Spleen (tissue), 11 donors: Measurements from ENCODE around the gene CREB3L4. TPM values are rescaled to one million over a fixed set of nuclear protein-coding genes. Genes with fewer than 3 reads are reported as not detected.
"Not testable (repeated sequence)": the region's sequence is repeated elsewhere in the genome, so short reads cannot be mapped to it uniquely, and the experiment has no call there.

Experiments used
- DNase-seq: peaks from one replicate; pipeline ENCODE4 v3.0.0-alpha.2; 2020
- H3K27ac ChIP-seq, 8 donors: fragments of 200-600 bp; sonication (generic) in 7 of 8; 1 replicate in 4 of 8; 2 replicates in 4 of 8; pipeline versions ENCODE4 v1.5.0 to v1.8.0; 2016 to 2021; ENCODE audit warnings: inconsistent platforms in 4 of 8, mild to moderate bottlenecking in 4 of 8, moderate library complexity in 1 of 8
- H3K27me3 ChIP-seq, 7 donors: fragments of 200-600 bp; sonication (generic) in 6 of 7; replicated peaks in 1 of 7; 1 replicate in 4 of 7; 2 replicates in 3 of 7; pipeline versions ENCODE4 v1.5.0 to v1.8.0; 2016 to 2021; ENCODE audit warnings: inconsistent platforms in 3 of 7, mild to moderate bottlenecking in 1 of 7
- H3K36me3 ChIP-seq, 6 donors: fragments of 200-600 bp; sonication (generic) in 5 of 6; 1 replicate in 4 of 6; 2 replicates in 2 of 6; pipeline versions ENCODE4 v1.5.0 to v1.8.0; 2016 to 2021; ENCODE audit warnings: inconsistent platforms in 2 of 6
- H3K4me1 ChIP-seq, 6 donors: fragments of 200-600 bp; sonication (generic) in 5 of 6; 1 replicate in 3 of 6; 2 replicates in 3 of 6; pipeline versions ENCODE4 v1.5.0 to v1.8.0; 2016 to 2021; ENCODE audit warnings: inconsistent platforms in 3 of 6
- H3K4me3 ChIP-seq, 8 donors: fragments of 200-600 bp; sonication (generic) in 7 of 8; 1 replicate in 4 of 8; 2 replicates in 4 of 8; pipeline versions ENCODE4 v1.5.0 to v1.8.0; 2016 to 2021; ENCODE audit warnings: inconsistent platforms in 4 of 8, mild to moderate bottlenecking in 4 of 8, moderate library complexity in 2 of 8
- H3K9me3 ChIP-seq, 8 donors: fragments of 200-600 bp; sonication (generic) in 7 of 8; 1 replicate in 4 of 8; 2 replicates in 4 of 8; pipeline versions ENCODE4 v1.5.0 to v1.8.0; 2016 to 2021; ENCODE audit warnings: inconsistent platforms in 4 of 8
- CTCF ChIP-seq, 11 experiments: fragments of 200-600 bp in 7 of 11; fragments of 450-650 bp in 4 of 11; sonication (generic) in 4 of 11; IDR thresholded peaks in 8 of 11; conservative IDR thresholded peaks in 3 of 11; 1 replicate in 7 of 11; 2 replicates in 4 of 11; pipeline versions ENCODE4 v1.4.0 to v1.8.0; 2016 to 2021; ENCODE audit warnings: antibody characterized with exemption in 11 of 11, inconsistent platforms in 4 of 11, mild to moderate bottlenecking in 1 of 11
- POLR2A ChIP-seq, 3 donors: fragments of 450-650 bp; IDR thresholded peaks; one replicate each; pipeline ENCODE4 v1.5.1; 2017; ENCODE audit warnings: antibody characterized with exemption in 3 of 3, mild to moderate bottlenecking in 1 of 3
- POLR2AphosphoS5 ChIP-seq, 3 donors: sonication (generic); formaldehyde crosslinking; IDR thresholded peaks; one replicate each; pipeline ENCODE4 v1.5.1; 2017; ENCODE audit warnings: antibody characterized with exemption in 3 of 3
- WGBS, 5 donors: extraction: QIAGEN DNeasy Blood & Tissue Kit in 3 of 5; methylation state at CpG; one replicate each; pipeline versions ENCODE4 v1.1.5 to v1.1.7; 2013 to 2018; 5-methylcytosine and 5-hydroxymethylcytosine counted together
- intact Hi-C: fragments of 100-400 bp; cut with DNase I; formaldehyde crosslinking; loops from one replicate; pipeline ENCODE4 v1.15.0; 2023; ENCODE audit warnings: low total_unique reads
- polyA plus RNA-seq, 3 donors: library from polyadenylated mRNA; stranded (reverse); fragments of 200-250 nt; gene quantifications; one replicate each; pipeline ENCODE4 v1.2.1, GENCODE V29; 2013
- total RNA-seq, 7 donors: library from RNA; depleted of rRNA in 3 of 7; stranded (reverse); fragments of >200 nt in 3 of 7; fragmentation: NEBNext Ultra II Directional in 4 of 7; extraction: Animal tissue kit (Norgen Biotek cat#: 25700) in 4 of 7; gene quantifications; one replicate each; pipeline versions ENCODE4 v1.1.0 to v1.2.1, GENCODE V29; 2016 to 2021
- donor health status: healthy with polysubstance abuse.
- donor health status: DM: no; HTN: no; CAD: no; lungs with moderate emphysema.
- donor health status: DM: no; HTN: no; CAD: no.
- donor health status: Bipolar disorder and iron deficiency.
- donor health status: healthy.
- donor health status: DM: no; HTN: no; CAD: no.
- donor health status: DM: yes; HTN: yes; CAD: no.

Gene CREB3L4
- total and polyA plus RNA-seq, 10 donors: 6.1 to 18.0 (median 9.5) TPM

GRCh38 chr1:153977250-153978240 lies 9.8 kb downstream of the CREB3L4 start, which contains the start of gene JTB:
Gene JTB, minus strand, starts transcription at chr1:153977674. Its CDS starts 422 bp downstream, at chr1:153977252.
- TF ChIP-seq POLR2A (IDR thresholded peaks at IDR 0.05) (peak in 2 of 3 donors; percentile 52 to 89), POLR2AphosphoS5 (IDR thresholded peaks at IDR 0.05) (peak; percentile 98), CTCF (IDR thresholded peaks at IDR 0.05 in 8 of 11, conservative IDR thresholded peaks at IDR 0.05 in 3 of 11) (peak in 3 of 11 experiments; percentile 21 to 43 (median 28))
- Histone ChIP-seq H3K27ac (peak within 1 kb of the TSS; percentile 91 to 98 (median 94)), H3K36me3 (peaks cover 0 to 58% (median 32%) of the 10 kb centered on the region in 6 donors), H3K4me3 (peak within 1 kb of the TSS; percentile 84 to 98 (median 94)), H3K27me3 (no peaks in the 10 kb centered on the region), H3K4me1 (peaks cover 20 to 78% (median 51%) of the 10 kb centered on the region in 6 donors), H3K9me3 (no peaks in the 10 kb centered on the region)
- intact Hi-C loops: no loop called here
- DNase-seq: peak; percentile 97
- 0 to 1% (median 1%) methylated on average over 40 to 75 of the region's 75 CpGs for WGBS, 5 donors

DNA sequence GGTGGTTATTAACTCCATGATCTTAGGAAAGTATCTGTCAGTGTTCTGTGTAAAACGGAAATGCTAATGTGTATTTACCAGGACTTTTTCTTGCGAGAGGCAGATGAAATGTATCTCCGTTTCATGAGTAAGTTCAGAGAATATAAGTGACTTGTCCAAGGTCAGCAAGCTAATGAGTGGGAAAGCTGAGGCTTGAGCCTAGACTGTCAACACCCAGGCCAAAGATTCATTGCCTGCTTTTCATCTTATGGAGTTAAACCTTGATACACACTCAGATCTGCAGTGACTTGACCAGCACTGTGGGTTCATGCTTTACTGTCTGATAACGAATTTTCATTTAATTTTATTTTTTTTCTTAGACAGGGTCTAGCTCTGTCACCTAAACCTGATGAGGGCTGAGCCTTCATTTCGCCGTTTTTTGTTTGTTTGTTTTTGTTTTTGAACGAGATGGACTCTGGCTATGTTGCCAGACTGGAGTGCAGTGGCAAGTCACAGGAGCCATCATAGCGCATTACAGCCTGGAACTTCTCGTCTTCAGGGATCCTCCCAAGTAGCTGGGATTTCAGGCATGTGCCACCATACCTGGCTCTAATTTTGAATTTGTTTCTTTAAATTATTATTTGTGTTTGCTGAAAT lies 10.7 kb downstream of the CREB3L4 start:
- peaks cover 0 to 58% (median 26%) of the 10 kb centered on the region in 6 donors for H3K36me3 ChIP-seq
- intact Hi-C loops: no loop called here
- peak overlapping the region; percentile 91 to 98 (median 94) for H3K27ac ChIP-seq
- TF ChIP-seq POLR2A (IDR thresholded peaks at IDR 0.05): no peak
- no peak for TF ChIP-seq CTCF (IDR thresholded peaks at IDR 0.05 in 8 of 11, conservative IDR thresholded peaks at IDR 0.05 in 3 of 11)
- no peak for TF ChIP-seq POLR2AphosphoS5 (IDR thresholded peaks at IDR 0.05)
- H3K9me3 ChIP-seq: no peaks in the 10 kb centered on the region
- no peaks in the 10 kb centered on the region for H3K27me3 ChIP-seq
- DNase-seq: peak; percentile 16
- 60 to 79% (median 69%) methylated on average over 9 of the region's 9 CpGs for WGBS, 5 donors
- peak overlapping the region in 7 of 8 donors; percentile 84 to 98 (median 95) for H3K4me3 ChIP-seq
- peaks cover 20 to 80% (median 54%) of the 10 kb centered on the region in 6 donors for H3K4me1 ChIP-seq

DNA sequence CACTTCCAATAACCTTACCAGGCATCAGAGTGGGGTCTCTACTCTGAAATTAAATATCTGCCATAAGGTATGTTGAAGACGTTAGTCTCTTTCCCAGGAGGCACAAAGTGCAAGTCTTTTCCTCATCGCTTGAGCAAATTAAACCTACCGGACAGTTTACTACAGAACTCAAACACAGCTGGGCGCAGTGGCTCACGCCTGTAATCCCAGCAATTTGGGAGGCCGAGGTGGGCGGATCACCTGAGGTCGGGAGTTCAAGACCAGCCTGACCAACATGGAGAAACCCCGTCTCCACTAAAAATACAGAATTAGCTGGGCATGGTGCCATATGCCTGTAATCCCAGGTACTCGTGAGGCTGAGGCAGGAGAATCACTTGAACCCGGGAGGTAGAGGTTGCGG lies 11.4 kb downstream of the CREB3L4 start:
- peak; percentile 39 for DNase-seq
- H3K27ac ChIP-seq: peak overlapping the region in 1 of 8 donors; percentile 98
- peaks cover 0 to 52% (median 19%) of the 10 kb centered on the region in 6 donors for H3K36me3 ChIP-seq
- 93 to 96% (median 95%) methylated on average over 12 of the region's 12 CpGs for WGBS, 5 donors
- H3K27me3 ChIP-seq, H3K4me3 ChIP-seq, intact Hi-C loops, H3K9me3 ChIP-seq: not testable (repeated sequence)
- H3K4me1 ChIP-seq: peaks cover 20 to 81% (median 54%) of the 10 kb centered on the region in 6 donors

GRCh38 chr1:153981735-153982134 lies 14.0 kb downstream of the CREB3L4 start:
- H3K9me3 ChIP-seq, H3K4me3 ChIP-seq, DNase-seq, H3K27me3 ChIP-seq: not testable (repeated sequence)
- Histone ChIP-seq H3K36me3 (peaks cover 0 to 30% (median 0%) of the 10 kb centered on the region in 6 donors), H3K4me1 (peaks cover 24 to 81% (median 60%) of the 10 kb centered on the region in 6 donors), H3K27ac (peak overlapping the region in 7 of 8 donors; percentile 51 to 71 (median 65))
- 81 to 91% (median 83%) methylated on average over 2 of the region's 2 CpGs for WGBS, 5 donors
- intact Hi-C loops: loop anchor here (5.0 kb wide), 1 partner anchor 184 kb away; no protein-coding TSS in a partner anchor
